HG03442 (cell line): ENCODE data around the gene VAMP2.

Source experiments
- ATAC-seq: cut with Tn5 transposase; IDR thresholded peaks from one replicate; pipeline ENCODE4 v1.9.1; 2021; ENCODE audit warnings: mild to moderate bottlenecking, moderate library complexity; ENCODE audit not compliant: unreplicated experiment

The VAMP2 gene

GRCh38 chr17:8155996-8156245, 6.8 kb downstream of the VAMP2 start:
- no peak for ATAC-seq

- ATAC-seq = no peak
Observed at GRCh38 chr17:8155231-8155995, 7.3 kb downstream of the VAMP2 start.

- no peak for ATAC-seq
Observed at GRCh38 chr17:8154608-8155155, 8.1 kb downstream of the VAMP2 start.

GRCh38 chr17:8153957-8154607, 8.7 kb downstream of the VAMP2 start:
- no peak for ATAC-seq

- ATAC-seq = no peak
Observed at GRCh38 chr17:8153525-8153956, 9.2 kb downstream of the VAMP2 start.

GRCh38 chr17:8153031-8153451, 9.7 kb downstream of the VAMP2 start:
- ATAC-seq = no peak

- ATAC-seq = peak; percentile 26
Observed at GRCh38 chr17:8152112-8152775, 10.5 kb downstream of the VAMP2 start, which contains the start of gene PER1. TSS of gene PER1 (minus strand) at chr17:8152404. CDS start at chr17:8150706, 1,698 bp downstream.

- ATAC-seq = no peak
Observed at GRCh38 chr17:8151641-8152111, 11.1 kb downstream of the VAMP2 start.

- ATAC-seq = no peak
Observed at GRCh38 chr17:8151120-8151640, 11.6 kb downstream of the VAMP2 start.

- no peak for ATAC-seq
Observed at GRCh38 chr17:8150194-8151119, 12.3 kb downstream of the VAMP2 start.

GRCh38 chr17:8149419-8150193, 13.1 kb downstream of the VAMP2 start:
- ATAC-seq = no peak

GRCh38 chr17:8148560-8148959, 14.2 kb downstream of the VAMP2 start:
- ATAC-seq = no peak

- ATAC-seq = no peak
Observed at GRCh38 chr17:8147805-8148404, 14.8 kb downstream of the VAMP2 start.

GRCh38 chr17:8147141-8147804, 15.5 kb downstream of the VAMP2 start:
- ATAC-seq = no peak

GRCh38 chr17:8146381-8147140, 16.2 kb downstream of the VAMP2 start:
- no peak for ATAC-seq

GRCh38 chr17:8145811-8146210, 16.9 kb downstream of the VAMP2 start:
- no peak for ATAC-seq

- ATAC-seq = no peak
Observed at GRCh38 chr17:8144401-8145231, 18.1 kb downstream of the VAMP2 start.
